Fibroblast of mammary gland (primary cell): Measurements from ENCODE around the gene HDC.

Source experiments
- DNase-seq: peaks from one replicate; pipeline ENCODE4 v3.0.0-alpha.2; 2010; ENCODE audit warnings: low read depth
- H3K4me3 ChIP-seq: 2 replicates; pipeline ENCODE4 v1.5.1; 2011; ENCODE audit warnings: low read depth, mild to moderate bottlenecking, low read length, moderate library complexity; ENCODE audit not compliant: control insufficient read depth
- CTCF ChIP-seq: conservative IDR thresholded peaks from 2 replicates; pipeline ENCODE4 v1.5.1; 2011; ENCODE audit warnings: low read depth, low read length, inconsistent platforms; ENCODE audit not compliant: control insufficient read depth, insufficient read depth

HDC gene

GRCh38 chr15:50206020-50206419 lies 59.5 kb downstream of the HDC start:
- TF ChIP-seq CTCF = no peak
- no peak for DNase-seq
- H3K4me3 ChIP-seq = no peak overlapping the region

DNA sequence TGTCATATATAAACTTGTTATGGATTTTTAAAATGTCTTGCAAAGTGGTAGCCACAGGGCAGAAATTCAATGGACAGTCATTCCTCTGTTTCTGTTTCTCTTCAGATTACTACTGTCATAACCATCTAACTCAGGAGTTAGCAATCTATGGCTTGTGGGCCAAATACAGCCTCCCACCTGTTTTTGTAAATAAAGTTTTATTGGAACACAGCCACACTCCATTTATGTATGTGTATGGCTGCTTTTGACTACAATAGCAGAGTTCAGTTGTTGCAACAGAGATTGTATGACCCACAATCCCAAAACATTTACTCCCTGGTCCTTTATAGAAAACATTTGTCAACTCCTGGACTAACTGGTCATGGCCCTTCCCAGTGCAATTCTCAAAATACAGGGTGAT lies 63.5 kb downstream of the HDC start:
- no peak overlapping the region for H3K4me3 ChIP-seq
- DNase-seq = no peak
- TF ChIP-seq CTCF = no peak

- DNase-seq = no peak
- TF ChIP-seq CTCF = no peak
- no peak overlapping the region for H3K4me3 ChIP-seq
Observed at GRCh38 chr15:50192926-50193620, 72.5 kb downstream of the HDC start.

DNA sequence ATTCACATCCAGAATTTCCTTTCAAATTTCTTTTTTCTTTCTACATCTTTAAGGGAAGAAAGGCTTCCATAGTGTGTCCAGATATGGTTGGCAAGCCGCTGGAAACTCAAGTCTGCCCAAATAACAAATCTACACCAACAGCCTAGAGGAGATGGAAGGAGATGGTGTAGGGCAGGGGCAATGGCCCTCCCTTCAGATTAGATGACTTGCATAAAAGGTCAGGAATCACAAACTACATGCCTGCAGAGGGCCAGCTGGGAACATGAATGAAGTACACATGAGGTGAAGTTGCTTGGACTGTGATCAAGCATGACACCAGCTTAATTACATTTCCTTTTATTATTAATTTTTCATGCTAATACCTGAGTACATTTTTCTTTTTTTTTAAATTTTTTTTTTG lies 73.4 kb downstream of the HDC start:
- DNase-seq = no peak
- TF ChIP-seq CTCF = no peak
- no peak overlapping the region for H3K4me3 ChIP-seq
